ENCODE measurements around the gene EFCAB6.

EFCAB6 gene

GRCh38 chr22:43835736-43836135, 23.6 kb upstream of the EFCAB6 start:
- DNase-seq (ENCODE audit: low spot score), result no peak
- TF ChIP-seq CTCF (IDR thresholded peaks at IDR 0.05; ENCODE audit: borderline replicate concordance, control extremely low read depth, extremely low read depth, insufficient read depth, missing control alignments), result no peak
- in situ Hi-C loops (cut with MboI; ENCODE audit: low sequenced_read_pairs, unreplicated experiment), result no loop called here

- TF ChIP-seq CTCF (IDR thresholded peaks at IDR 0.05; ENCODE audit: borderline replicate concordance, control extremely low read depth, extremely low read depth, insufficient read depth, missing control alignments), result no peak
- in situ Hi-C loops (cut with MboI; ENCODE audit: low sequenced_read_pairs, unreplicated experiment), result no loop called here
- no peak for DNase-seq (ENCODE audit: low spot score)
Observed at GRCh38 chr22:43835166-43835565, 23.1 kb upstream of the EFCAB6 start.

- in situ Hi-C loops (cut with MboI; ENCODE audit: low sequenced_read_pairs, unreplicated experiment), result no loop called here
- no peak for TF ChIP-seq CTCF (IDR thresholded peaks at IDR 0.05; ENCODE audit: borderline replicate concordance, control extremely low read depth, extremely low read depth, insufficient read depth, missing control alignments)
- DNase-seq (ENCODE audit: low spot score), result no peak
Observed at GRCh38 chr22:43833286-43834240, 21.5 kb upstream of the EFCAB6 start.

- no peak for TF ChIP-seq CTCF (IDR thresholded peaks at IDR 0.05; ENCODE audit: borderline replicate concordance, control extremely low read depth, extremely low read depth, insufficient read depth, missing control alignments)
- in situ Hi-C loops (cut with MboI; ENCODE audit: low sequenced_read_pairs, unreplicated experiment), result no loop called here
- DNase-seq (ENCODE audit: low spot score), result no peak
Observed at GRCh38 chr22:43832393-43833265, 20.5 kb upstream of the EFCAB6 start.

GRCh38 chr22:43831561-43832392, 19.7 kb upstream of the EFCAB6 start:
- no peak for TF ChIP-seq CTCF (IDR thresholded peaks at IDR 0.05; ENCODE audit: borderline replicate concordance, control extremely low read depth, extremely low read depth, insufficient read depth, missing control alignments)
- no peak for DNase-seq (ENCODE audit: low spot score)
- in situ Hi-C loops (cut with MboI; ENCODE audit: low sequenced_read_pairs, unreplicated experiment), result no loop called here
